C4-2B (cell line): ENCODE results near the gene ALG1L2.
"Not testable (repeated sequence)": the region's sequence is repeated elsewhere in the genome, so short reads cannot be mapped to it uniquely, and the experiment has no call there.

Source experiments
- H3K27ac ChIP-seq: fragments of 450-650 bp; 2 replicates; pipeline ENCODE4 v1.5.1; 2017
- ZFX ChIP-seq: fragments of 450-650 bp; IDR thresholded peaks from 2 replicates; pipeline ENCODE4 v1.6.1; 2017
- TF ChIP-seq, protein P1 (sequence below): fragments of 450-650 bp; conservative IDR thresholded peaks from 2 replicates; pipeline ENCODE4 v1.5.1; 2017; ENCODE audit warnings: mild to moderate bottlenecking

Gene ALG1L2

DNA sequence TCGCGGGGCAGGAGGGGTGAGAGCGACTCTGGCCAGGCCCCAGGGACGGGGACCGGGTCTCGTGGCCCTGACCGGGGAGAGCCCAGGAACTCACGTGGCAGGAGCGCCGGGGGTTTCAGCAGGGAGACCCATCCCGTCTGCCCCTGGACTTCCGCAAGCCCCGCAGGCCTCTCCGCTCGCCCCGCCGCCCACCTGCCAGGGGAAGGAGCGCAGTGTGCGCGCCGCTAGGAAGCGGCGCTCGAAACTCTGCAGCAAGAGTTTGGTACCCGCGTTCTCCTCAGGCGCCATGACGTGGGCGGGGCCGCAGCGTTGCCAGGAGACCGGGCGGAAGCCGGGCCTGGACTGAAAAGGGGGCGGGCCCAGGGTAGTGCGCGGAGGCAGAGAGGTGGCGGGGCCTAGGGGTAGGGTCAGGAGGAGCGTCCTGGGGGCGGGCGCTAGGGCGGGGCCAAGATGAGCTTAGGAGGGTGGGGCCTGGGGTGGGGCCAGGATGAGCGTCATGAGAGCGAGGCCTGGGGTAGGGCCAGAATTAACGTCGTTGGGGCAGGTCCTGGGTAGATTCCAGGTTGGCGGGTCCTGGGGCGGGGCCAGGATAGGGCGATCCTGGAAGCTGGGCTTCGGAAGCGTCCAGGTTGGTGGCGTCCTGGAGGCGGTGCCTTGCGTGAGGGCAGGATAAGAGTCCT lies 29.7 kb downstream of the ALG1L2 start:
- peak overlapping the region; percentile 54 for H3K27ac ChIP-seq
- TF ChIP-seq, protein P1, sequence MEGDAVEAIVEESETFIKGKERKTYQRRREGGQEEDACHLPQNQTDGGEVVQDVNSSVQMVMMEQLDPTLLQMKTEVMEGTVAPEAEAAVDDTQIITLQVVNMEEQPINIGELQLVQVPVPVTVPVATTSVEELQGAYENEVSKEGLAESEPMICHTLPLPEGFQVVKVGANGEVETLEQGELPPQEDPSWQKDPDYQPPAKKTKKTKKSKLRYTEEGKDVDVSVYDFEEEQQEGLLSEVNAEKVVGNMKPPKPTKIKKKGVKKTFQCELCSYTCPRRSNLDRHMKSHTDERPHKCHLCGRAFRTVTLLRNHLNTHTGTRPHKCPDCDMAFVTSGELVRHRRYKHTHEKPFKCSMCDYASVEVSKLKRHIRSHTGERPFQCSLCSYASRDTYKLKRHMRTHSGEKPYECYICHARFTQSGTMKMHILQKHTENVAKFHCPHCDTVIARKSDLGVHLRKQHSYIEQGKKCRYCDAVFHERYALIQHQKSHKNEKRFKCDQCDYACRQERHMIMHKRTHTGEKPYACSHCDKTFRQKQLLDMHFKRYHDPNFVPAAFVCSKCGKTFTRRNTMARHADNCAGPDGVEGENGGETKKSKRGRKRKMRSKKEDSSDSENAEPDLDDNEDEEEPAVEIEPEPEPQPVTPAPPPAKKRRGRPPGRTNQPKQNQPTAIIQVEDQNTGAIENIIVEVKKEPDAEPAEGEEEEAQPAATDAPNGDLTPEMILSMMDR, result no peak
- TF ChIP-seq ZFX, result no peak

DNA sequence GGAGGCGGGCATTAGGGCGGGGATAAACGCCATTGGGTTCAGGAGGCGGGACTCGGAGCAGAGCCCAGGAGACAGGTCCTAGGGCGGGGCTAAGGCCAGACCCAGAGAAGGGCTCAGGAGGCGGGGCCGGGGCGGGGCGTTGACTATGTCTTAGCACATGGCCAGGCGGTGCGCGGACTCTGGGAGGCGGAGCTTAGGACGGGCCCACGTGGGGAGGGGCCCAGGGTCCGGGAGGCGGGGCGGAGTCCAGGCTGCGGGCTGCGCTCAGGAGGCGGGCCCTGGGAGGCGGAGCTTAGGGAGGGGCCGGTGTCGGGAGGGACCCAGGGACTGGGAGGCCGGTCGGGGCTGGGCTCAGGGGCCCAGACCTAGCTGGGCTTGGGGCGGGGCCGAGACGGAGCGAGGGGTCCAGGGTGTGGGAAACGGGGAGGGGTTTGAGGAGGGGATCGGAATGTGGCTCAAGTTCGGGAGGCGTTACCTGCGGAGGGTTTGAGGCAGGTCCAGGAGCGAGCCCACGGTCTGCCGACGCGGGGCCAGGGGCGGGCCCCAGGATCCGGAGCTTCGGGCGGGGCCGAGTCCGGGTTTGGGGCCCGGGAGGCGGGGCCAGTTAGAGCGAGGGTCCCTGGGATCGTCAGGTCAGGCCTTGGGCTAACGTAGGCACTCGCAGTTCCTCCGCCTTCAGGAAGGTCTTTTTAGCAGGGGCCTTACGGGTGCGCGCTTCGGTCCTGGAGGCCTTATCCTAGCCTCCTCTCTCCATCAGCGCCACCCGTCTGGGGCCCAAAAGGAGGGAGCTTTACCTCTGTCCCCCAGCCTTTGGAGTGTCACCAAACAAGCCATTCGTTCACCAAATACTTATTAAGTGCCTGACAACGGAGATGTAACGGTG lies 30.5 kb downstream of the ALG1L2 start:
- peak overlapping the region; percentile 78 for H3K27ac ChIP-seq

DNA sequence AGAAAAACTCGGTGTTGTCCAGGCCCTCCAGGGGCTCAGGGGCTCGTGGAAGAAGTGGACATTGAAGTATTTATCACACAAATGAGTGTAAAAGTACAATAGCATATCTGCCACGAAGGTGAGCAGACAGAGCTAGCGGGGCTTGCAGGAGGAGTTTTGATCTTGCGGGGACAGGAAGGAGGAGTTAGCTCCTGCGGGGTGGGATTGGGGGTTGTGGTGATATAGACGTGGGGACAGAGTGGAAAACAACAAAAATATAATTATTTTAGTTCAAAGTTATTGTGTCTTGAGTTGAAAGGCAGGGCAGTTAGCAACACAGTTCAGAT lies 31.1 kb downstream of the ALG1L2 start:
- peak overlapping the region; percentile 78 for H3K27ac ChIP-seq

GRCh38 chr3:130115400-130115799 lies 33.8 kb downstream of the ALG1L2 start:
- not testable (repeated sequence) for H3K27ac ChIP-seq

DNA sequence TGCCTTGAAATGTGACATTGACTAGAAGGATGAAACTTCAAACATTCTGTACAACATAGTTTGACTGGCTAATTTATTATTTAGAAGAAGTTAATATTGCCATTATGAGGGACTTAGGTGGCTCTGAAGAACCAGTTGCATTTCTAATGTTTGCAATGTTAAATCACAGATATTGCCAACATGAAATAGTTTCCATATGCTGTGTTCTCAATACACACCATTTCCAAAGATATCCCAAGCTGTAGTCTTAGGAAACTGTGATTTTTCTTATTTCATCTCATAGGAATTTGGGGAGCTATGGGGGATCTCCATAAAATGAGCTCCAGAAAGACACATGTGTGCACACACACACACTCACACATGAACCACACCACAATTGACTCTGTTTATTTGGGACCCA lies 36.3 kb downstream of the ALG1L2 start:
- TF ChIP-seq ZFX, result no peak
- TF ChIP-seq, protein P1, result no peak
- H3K27ac ChIP-seq, result no peak overlapping the region

DNA sequence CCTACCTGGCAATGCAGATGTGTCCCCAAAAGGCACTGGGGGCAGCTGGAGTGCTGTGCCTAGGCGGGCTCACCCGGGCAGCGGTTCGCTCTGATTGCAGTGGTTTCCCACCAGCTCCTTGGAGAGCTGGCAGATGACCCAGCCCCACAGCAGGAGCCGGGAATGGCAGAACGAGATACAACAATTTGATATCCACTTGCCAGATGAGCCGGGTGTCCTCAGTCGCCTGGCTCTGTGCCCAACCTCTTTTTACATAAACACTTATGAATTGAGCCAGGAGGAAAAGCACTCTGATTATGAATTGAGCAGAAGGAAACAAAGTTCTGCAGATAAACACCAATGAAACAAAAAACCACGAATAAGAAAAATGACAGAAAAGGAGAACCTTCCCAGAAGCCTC lies 38.2 kb downstream of the ALG1L2 start:
- H3K27ac ChIP-seq, result not testable (repeated sequence)

GRCh38 chr3:130120291-130120690 lies 38.7 kb downstream of the ALG1L2 start:
- not testable (repeated sequence) for H3K27ac ChIP-seq

DNA sequence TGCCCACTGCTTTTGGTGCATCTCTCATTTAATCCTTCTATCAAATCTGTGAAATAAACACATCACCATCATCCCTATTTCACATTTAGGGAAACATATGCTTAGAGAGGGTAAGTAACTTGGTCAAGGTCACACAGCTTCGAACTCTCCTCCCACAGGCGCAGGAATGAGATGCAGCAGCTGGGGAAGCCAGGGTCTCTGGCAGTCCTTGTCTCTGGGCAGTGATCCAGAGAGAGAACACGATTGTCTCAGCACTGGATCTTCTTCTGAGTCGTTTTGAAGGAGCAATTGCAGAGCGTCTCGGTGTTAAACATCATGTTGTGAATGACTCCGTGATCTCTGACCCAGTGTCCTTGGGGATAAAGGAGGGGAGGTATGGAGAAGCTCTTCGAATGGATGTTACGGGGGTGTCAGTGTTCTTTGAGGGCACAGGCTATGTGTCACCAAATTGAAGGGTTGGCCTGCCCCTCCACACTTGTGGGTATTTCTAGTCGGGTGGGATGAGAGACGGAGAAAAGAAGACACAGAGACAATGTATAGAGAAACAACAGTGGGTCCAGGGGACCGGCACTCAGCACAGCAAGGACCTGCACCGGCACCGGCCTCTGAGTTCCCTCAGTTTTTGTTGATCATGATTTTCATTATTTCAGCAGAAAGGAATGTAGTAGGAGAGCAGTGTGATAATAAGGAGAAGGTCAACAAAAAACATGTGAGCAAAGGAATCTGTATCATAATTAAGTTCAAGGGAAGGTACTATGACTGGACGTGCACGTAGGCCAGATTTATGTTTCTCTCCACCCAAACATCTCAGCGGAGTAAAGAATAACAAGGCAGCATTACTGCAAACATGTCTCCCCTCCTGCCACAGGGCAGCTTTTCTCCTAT lies 41.5 kb downstream of the ALG1L2 start:
- H3K27ac ChIP-seq, result not testable (repeated sequence)

- not testable (repeated sequence) for H3K27ac ChIP-seq
Measured at GRCh38 chr3:130125406-130125805, 43.8 kb downstream of the ALG1L2 start.

GRCh38 chr3:130136337-130136736 lies 54.7 kb downstream of the ALG1L2 start:
- H3K27ac ChIP-seq, result not testable (repeated sequence)

DNA sequence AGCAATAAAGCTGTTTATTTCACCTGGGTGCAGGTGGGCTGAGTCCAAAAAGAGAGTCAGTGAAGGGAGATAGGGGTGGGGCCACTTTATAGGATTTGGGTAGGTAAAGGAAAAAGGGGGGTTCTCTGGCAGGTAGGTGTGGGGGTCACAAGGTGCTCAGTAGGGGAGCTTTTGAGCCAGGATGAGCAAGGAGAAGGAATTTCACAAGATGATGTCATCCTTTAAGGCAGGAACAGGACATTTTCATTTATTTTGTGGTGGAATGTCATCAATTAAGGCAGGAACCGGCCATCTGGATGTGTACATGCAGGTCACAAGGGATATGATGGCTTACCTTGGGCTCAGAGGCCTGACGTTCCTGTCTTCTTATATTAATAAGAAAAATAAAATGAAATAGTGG lies 56.1 kb downstream of the ALG1L2 start:
- not testable (repeated sequence) for H3K27ac ChIP-seq

GRCh38 chr3:130138992-130139391 lies 57.4 kb downstream of the ALG1L2 start:
- not testable (repeated sequence) for H3K27ac ChIP-seq

GRCh38 chr3:130140756-130141155 lies 59.1 kb downstream of the ALG1L2 start:
- H3K27ac ChIP-seq, result not testable (repeated sequence)
